OCI-LY1 (cell line): ENCODE results near the gene MYO3B.

Source experiments
- H2AFZ ChIP-seq: fragments of 200-600 bp; sonication (generic), shearing (Covaris generic); 2 replicates; pipeline ENCODE4 v1.6.0; 2014; ENCODE audit warnings: antibody characterized with exemption, mild to moderate bottlenecking, low read length
- H3F3A ChIP-seq: fragments of 200-600 bp; sonication (generic), shearing (Covaris generic); 2 replicates; pipeline ENCODE4 v1.6.0; 2014; ENCODE audit warnings: mild to moderate bottlenecking, antibody characterized with exemption, low read length, moderate library complexity; ENCODE audit not compliant: insufficient read depth
- H3K27ac ChIP-seq: fragments of 200-600 bp; sonication (generic); 2 replicates; pipeline ENCODE4 v1.5.1; 2014; ENCODE audit warnings: low read length, mixed run types, mild to moderate bottlenecking, low read depth; ENCODE audit not compliant: poor library complexity, severe bottlenecking
- H3K27me3 ChIP-seq: fragments of 200-600 bp; sonication (generic); 2 replicates; pipeline ENCODE4 v1.6.0; 2014; ENCODE audit warnings: antibody characterized with exemption, mild to moderate bottlenecking, low read length, moderate library complexity; ENCODE audit not compliant: insufficient read depth
- H3K36me3 ChIP-seq: fragments of 200-600 bp; sonication (generic); 2 replicates; pipeline ENCODE4 v1.6.1; 2014; ENCODE audit warnings: mild to moderate bottlenecking, antibody characterized with exemption, low read length, moderate library complexity, mixed read lengths; ENCODE audit not compliant: insufficient read depth
- H3K4me1 ChIP-seq: fragments of 200-600 bp; sonication (generic); 2 replicates; pipeline ENCODE4 v1.5.1; 2014; ENCODE audit warnings: mild to moderate bottlenecking, low read length, moderate library complexity; ENCODE audit not compliant: insufficient read depth, severe bottlenecking
- H3K4me2 ChIP-seq: fragments of 200-600 bp; sonication (generic), shearing (Covaris generic); 2 replicates; pipeline ENCODE4 v1.6.1; 2014; ENCODE audit warnings: low read length
- H3K4me3 ChIP-seq: fragments of 200-600 bp; sonication (generic); 2 replicates; pipeline ENCODE4 v1.5.1; 2014; ENCODE audit warnings: low read length, low read depth, mild to moderate bottlenecking, mixed read lengths; ENCODE audit not compliant: poor library complexity, severe bottlenecking
- H3K79me2 ChIP-seq: fragments of 200-600 bp; shearing (Covaris generic); 2 replicates; pipeline ENCODE4 v1.6.1; 2016; ENCODE audit warnings: mixed run types, low read length, mixed read lengths; ENCODE audit not compliant: insufficient read depth
- H3K9ac ChIP-seq: fragments of 200-600 bp; sonication (generic), shearing (Covaris generic); 2 replicates; pipeline ENCODE4 v1.6.1; 2014; ENCODE audit warnings: mild to moderate bottlenecking, low read length, mixed read lengths
- H3K9me2 ChIP-seq: fragments of 200-600 bp; sonication (generic), shearing (Covaris generic); 2 replicates; pipeline ENCODE4 v1.6.1; 2014; ENCODE audit warnings: low read depth, mild to moderate bottlenecking, low read length, mixed read lengths
- H3K9me3 ChIP-seq: fragments of 200-600 bp; shearing (Covaris generic); 2 replicates; pipeline ENCODE4 v1.6.1; 2014; ENCODE audit warnings: low read length, mixed read lengths
- H4K20me1 ChIP-seq: fragments of 200-600 bp; sonication (generic), shearing (Covaris generic); 2 replicates; pipeline ENCODE4 v1.6.0; 2016; ENCODE audit warnings: mild to moderate bottlenecking, low read length; ENCODE audit not compliant: insufficient read depth
- EZH2 ChIP-seq: fragments of 200-600 bp; sonication (generic), shearing (Covaris generic); IDR thresholded peaks from 2 replicates; pipeline ENCODE4 v1.8.0; 2017; ENCODE audit warnings: borderline replicate concordance, mixed run types, mild to moderate bottlenecking, antibody characterized with exemption, low read length, moderate library complexity, mixed read lengths
- TF ChIP-seq, protein P1 (sequence below): fragments of 200-600 bp; sonication (generic), shearing (Covaris generic); IDR thresholded peaks from 2 replicates; pipeline ENCODE4 v1.5.1; 2017; ENCODE audit warnings: mild to moderate bottlenecking, antibody characterized with exemption, low read length, moderate library complexity, mixed read lengths

The MYO3B gene

GRCh38 chr2:170525566-170525900 is 347.6 kb downstream of the MYO3B start:
- H3K27me3 ChIP-seq, result no peaks in the 10 kb centered on the region
- no peak overlapping the region for H3K4me2 ChIP-seq
- no peak overlapping the region for H2AFZ ChIP-seq
- no peak overlapping the region for H3K4me3 ChIP-seq
- TF ChIP-seq, protein P1, sequence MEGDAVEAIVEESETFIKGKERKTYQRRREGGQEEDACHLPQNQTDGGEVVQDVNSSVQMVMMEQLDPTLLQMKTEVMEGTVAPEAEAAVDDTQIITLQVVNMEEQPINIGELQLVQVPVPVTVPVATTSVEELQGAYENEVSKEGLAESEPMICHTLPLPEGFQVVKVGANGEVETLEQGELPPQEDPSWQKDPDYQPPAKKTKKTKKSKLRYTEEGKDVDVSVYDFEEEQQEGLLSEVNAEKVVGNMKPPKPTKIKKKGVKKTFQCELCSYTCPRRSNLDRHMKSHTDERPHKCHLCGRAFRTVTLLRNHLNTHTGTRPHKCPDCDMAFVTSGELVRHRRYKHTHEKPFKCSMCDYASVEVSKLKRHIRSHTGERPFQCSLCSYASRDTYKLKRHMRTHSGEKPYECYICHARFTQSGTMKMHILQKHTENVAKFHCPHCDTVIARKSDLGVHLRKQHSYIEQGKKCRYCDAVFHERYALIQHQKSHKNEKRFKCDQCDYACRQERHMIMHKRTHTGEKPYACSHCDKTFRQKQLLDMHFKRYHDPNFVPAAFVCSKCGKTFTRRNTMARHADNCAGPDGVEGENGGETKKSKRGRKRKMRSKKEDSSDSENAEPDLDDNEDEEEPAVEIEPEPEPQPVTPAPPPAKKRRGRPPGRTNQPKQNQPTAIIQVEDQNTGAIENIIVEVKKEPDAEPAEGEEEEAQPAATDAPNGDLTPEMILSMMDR, result no peak
- no peak for TF ChIP-seq EZH2
- no peaks in the 10 kb centered on the region for H3K9me3 ChIP-seq
- H3K36me3 ChIP-seq, result no peaks in the 10 kb centered on the region
- no peaks in the 10 kb centered on the region for H3K9me2 ChIP-seq
- no peak overlapping the region for H3K27ac ChIP-seq
- H3K79me2 ChIP-seq, result no peaks in the 10 kb centered on the region
- no peaks in the 10 kb centered on the region for H4K20me1 ChIP-seq
- H3K9ac ChIP-seq, result no peak overlapping the region
- no peaks in the 10 kb centered on the region for H3K4me1 ChIP-seq
- H3F3A ChIP-seq, result no peaks in the 10 kb centered on the region

DNA sequence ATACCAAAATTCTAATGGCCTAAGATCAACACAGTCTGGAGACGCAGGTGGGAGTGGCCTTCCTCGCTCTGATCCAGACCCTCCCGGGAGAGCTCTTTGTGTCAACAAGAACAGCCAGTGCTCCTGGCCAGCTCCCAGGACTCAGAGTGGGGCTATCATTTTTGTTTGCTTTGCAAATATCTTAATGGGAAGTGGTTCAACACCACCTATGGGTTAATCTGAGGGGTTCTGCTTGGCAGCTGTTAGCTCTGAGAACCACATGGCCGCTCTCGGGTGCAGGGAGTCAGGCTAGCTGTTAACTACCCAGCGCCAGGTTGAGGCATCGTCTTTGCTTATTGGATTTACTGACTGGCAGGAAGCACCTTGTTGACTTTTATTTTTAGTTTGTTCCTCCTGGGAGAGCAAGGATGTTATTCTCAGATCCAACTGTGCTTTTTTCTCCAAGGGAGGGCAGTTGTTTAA is 352.4 kb downstream of the MYO3B start:
- H3F3A ChIP-seq, result no peaks in the 10 kb centered on the region
- H3K9ac ChIP-seq, result no peak overlapping the region
- H4K20me1 ChIP-seq, result no peaks in the 10 kb centered on the region
- H3K4me1 ChIP-seq, result no peaks in the 10 kb centered on the region
- H3K4me2 ChIP-seq, result no peak overlapping the region
- no peak overlapping the region for H3K27ac ChIP-seq
- H3K79me2 ChIP-seq, result no peaks in the 10 kb centered on the region
- no peaks in the 10 kb centered on the region for H3K9me3 ChIP-seq
- no peak overlapping the region for H2AFZ ChIP-seq
- no peaks in the 10 kb centered on the region for H3K27me3 ChIP-seq
- no peak overlapping the region for H3K4me3 ChIP-seq
- H3K9me2 ChIP-seq, result no peaks in the 10 kb centered on the region
- no peaks in the 10 kb centered on the region for H3K36me3 ChIP-seq
- TF ChIP-seq, protein P1, result no peak
- TF ChIP-seq EZH2, result no peak

- Histone ChIP-seq H3K4me3 (no peak overlapping the region), H3K27ac (no peak overlapping the region), H3K9me3 (no peaks in the 10 kb centered on the region), H3F3A (no peaks in the 10 kb centered on the region), H3K9me2 (no peaks in the 10 kb centered on the region), H3K4me2 (no peak overlapping the region), H3K27me3 (no peaks in the 10 kb centered on the region), H3K36me3 (no peaks in the 10 kb centered on the region), H3K4me1 (no peaks in the 10 kb centered on the region), H3K79me2 (no peaks in the 10 kb centered on the region), H4K20me1 (no peaks in the 10 kb centered on the region), H2AFZ (no peak overlapping the region), H3K9ac (no peak overlapping the region)
- TF ChIP-seq, protein P1, result no peak
- TF ChIP-seq EZH2, result no peak
Measured at GRCh38 chr2:170530803-170531564, 353.0 kb downstream of the MYO3B start.
